ENCODE measurements around the gene PRKCB.

Gene PRKCB

GRCh38 chr16:24138024-24138423 is 302.2 kb downstream of the PRKCB start:
- Histone ChIP-seq H3K4me3 (ENCODE audit: low read depth, low read length) (no peak overlapping the region), H3K27ac (ENCODE audit: extremely low read depth, low read depth, low read length) (no peak overlapping the region), H3K36me3 (ENCODE audit: control insufficient read depth in 2 of 2, insufficient read depth in 1 of 2, low read length in 2 of 2) (no peaks in the 10 kb centered on the region), H3K4me1 (ENCODE audit: control insufficient read depth, insufficient read depth, low read length) (no peaks in the 10 kb centered on the region), H3K9me3 (ENCODE audit: control insufficient read depth, insufficient read depth, low read depth, low read length) (no peaks in the 10 kb centered on the region)
- CTCF ChIA-PET = interaction anchor here (0.8 kb wide), 1 partner anchor 96 kb away, joined by 3 read pairs; no protein-coding TSS in a partner anchor
- TF ChIP-seq ZBTB1 (tag by site-specific recombination; IDR thresholded peaks at IDR 0.05) (no peak), PRDM10 (tag by site-specific recombination; IDR thresholded peaks at IDR 0.05) (peak; percentile 39; the same call in 1 of the 2 replicates), ZNF354C (tag by site-specific recombination; IDR thresholded peaks at IDR 0.05; ENCODE audit: borderline replicate concordance, low read depth) (no peak)
- POLR2A ChIA-PET = no interaction called here

- POLR2A ChIA-PET = no interaction called here
- CTCF ChIA-PET = interaction anchor here (0.8 kb wide), 1 partner anchor 97 kb away, joined by 3 read pairs; no protein-coding TSS in a partner anchor
- no peak overlapping the region for H3K4me3 ChIP-seq (ENCODE audit: low read depth, low read length)
- H3K27ac ChIP-seq (ENCODE audit: extremely low read depth, low read depth, low read length) = no peak overlapping the region
- no peaks in the 10 kb centered on the region for H3K36me3 ChIP-seq (ENCODE audit: control insufficient read depth in 2 of 2, insufficient read depth in 1 of 2, low read length in 2 of 2)
- H3K4me1 ChIP-seq (ENCODE audit: control insufficient read depth, insufficient read depth, low read length) = no peaks in the 10 kb centered on the region
- H3K9me3 ChIP-seq (ENCODE audit: control insufficient read depth, insufficient read depth, low read depth, low read length) = no peaks in the 10 kb centered on the region
- TF ChIP-seq SCRT1 (tag by site-specific recombination; IDR thresholded peaks at IDR 0.05; ENCODE audit: borderline replicate concordance) (no peak), ZBTB26 (tag by site-specific recombination; optimal IDR thresholded peaks at IDR 0.05) (no peak), ZNF626 (tag by site-specific recombination; IDR thresholded peaks at IDR 0.05) (no peak), ZFHX2 (tag by site-specific recombination; conservative IDR thresholded peaks at IDR 0.05) (no peak), ZBTB48 (tag by site-specific recombination; IDR thresholded peaks at IDR 0.05) (no peak), GLI2 (tag by site-specific recombination; IDR thresholded peaks at IDR 0.05; ENCODE audit: borderline replicate concordance, low read depth) (no peak), ZNF488 (tag by site-specific recombination; IDR thresholded peaks at IDR 0.05) (no peak), ZNF658 (tag by site-specific recombination; IDR thresholded peaks at IDR 0.05) (no peak), ZNF394 (tag by site-specific recombination; IDR thresholded peaks at IDR 0.05; ENCODE audit: borderline replicate concordance) (no peak), ZNF16 (tag by site-specific recombination; IDR thresholded peaks at IDR 0.05; ENCODE audit: low read depth) (no peak), ZNF174 (tag by site-specific recombination; IDR thresholded peaks at IDR 0.05) (no peak), GFI1B (tag by site-specific recombination; IDR thresholded peaks at IDR 0.05) (no peak), ZNF138 (tag by site-specific recombination; IDR thresholded peaks at IDR 0.05; ENCODE audit: borderline replicate concordance) (no peak), ZNF510 (tag by site-specific recombination; IDR thresholded peaks at IDR 0.05; ENCODE audit: insufficient replicate concordance) (no peak)
These were observed 302.8 kb downstream of the PRKCB start for GRCh38 chr16:24138575-24138974.

All from HEK293 (cell line).